D721Med (cell line): ENCODE data around the gene COA7.

ENCODE experiments used
- DNase-seq: peaks from one replicate; pipeline ENCODE4 v3.0.0; 2011; ENCODE audit warnings: low spot score; ENCODE audit not compliant: insufficient read length
- FAIRE-seq: peaks from 2 replicates; lab custom pipeline; 2011; peaks lifted over from hg19 to GRCh38; lab: Jason Lieb, UNC
- TF ChIP-seq, protein P1 (sequence below): IDR thresholded peaks from 2 replicates; pipeline ENCODE4 v1.5.1; 2012; ENCODE audit warnings: mild to moderate bottlenecking, control low read depth; ENCODE audit not compliant: insufficient read depth; ENCODE audit errors: missing control alignments

COA7 gene

GRCh38 chr1:52653207-52653849 lies 44.8 kb downstream of the COA7 start:
- FAIRE-seq = no peak
- DNase-seq = no peak
- TF ChIP-seq, protein P1, sequence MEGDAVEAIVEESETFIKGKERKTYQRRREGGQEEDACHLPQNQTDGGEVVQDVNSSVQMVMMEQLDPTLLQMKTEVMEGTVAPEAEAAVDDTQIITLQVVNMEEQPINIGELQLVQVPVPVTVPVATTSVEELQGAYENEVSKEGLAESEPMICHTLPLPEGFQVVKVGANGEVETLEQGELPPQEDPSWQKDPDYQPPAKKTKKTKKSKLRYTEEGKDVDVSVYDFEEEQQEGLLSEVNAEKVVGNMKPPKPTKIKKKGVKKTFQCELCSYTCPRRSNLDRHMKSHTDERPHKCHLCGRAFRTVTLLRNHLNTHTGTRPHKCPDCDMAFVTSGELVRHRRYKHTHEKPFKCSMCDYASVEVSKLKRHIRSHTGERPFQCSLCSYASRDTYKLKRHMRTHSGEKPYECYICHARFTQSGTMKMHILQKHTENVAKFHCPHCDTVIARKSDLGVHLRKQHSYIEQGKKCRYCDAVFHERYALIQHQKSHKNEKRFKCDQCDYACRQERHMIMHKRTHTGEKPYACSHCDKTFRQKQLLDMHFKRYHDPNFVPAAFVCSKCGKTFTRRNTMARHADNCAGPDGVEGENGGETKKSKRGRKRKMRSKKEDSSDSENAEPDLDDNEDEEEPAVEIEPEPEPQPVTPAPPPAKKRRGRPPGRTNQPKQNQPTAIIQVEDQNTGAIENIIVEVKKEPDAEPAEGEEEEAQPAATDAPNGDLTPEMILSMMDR = no peak

GRCh38 chr1:52651904-52652303 lies 46.2 kb downstream of the COA7 start:
- TF ChIP-seq, protein P1 = no peak
- DNase-seq (no peak), FAIRE-seq (no peak)

DNA sequence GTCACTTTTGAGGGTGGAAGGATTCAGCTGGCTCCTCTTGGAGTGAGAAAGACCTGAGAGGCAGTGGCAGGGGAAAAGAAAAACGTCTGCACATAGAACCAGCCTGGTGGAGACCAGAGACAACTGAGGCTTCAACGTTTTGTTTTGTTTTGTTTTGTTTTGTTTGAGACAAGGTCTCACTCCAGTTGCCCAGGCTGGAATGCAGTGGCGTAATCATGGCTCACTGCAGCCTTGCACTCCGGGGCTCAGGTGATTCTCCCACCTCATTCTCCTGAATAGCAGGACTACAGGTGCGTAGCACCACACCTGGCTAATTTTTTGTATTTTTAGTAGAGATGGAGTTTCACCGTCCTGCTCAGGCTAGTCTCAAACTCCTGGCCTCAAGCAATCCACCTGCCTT lies 52.9 kb downstream of the COA7 start:
- TF ChIP-seq, protein P1 = no peak

DNA sequence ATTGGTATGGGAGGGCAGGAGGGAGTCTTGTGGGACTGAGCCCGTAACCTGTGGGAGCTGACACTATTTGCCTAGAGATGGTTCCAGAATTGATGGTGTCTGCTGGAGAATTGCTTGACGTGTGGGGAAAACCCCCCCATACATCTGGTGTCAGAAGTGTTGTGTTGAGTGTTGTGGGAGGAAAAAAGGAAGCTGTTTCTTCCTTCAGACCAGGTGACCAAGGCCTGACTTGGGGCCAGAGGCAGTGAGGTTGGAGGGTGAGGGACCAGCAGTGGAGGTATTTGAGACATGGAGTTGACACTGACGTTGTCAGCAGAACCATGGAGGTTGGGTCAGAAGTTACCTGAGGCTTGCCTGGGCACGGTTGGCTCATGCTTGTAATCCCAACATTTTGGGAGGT lies 56.8 kb downstream of the COA7 start:
- FAIRE-seq = no peak

More for the DNA sequence above, 52.9 kb downstream of the COA7 start:
- FAIRE-seq (no peak), DNase-seq (no peak)

GRCh38 chr1:52640697-52641096 lies 57.5 kb downstream of the COA7 start:
- FAIRE-seq (no peak), DNase-seq (no peak)
- TF ChIP-seq, protein P1 = no peak

More for the DNA sequence above, 56.8 kb downstream of the COA7 start:
- no peak for DNase-seq
- TF ChIP-seq, protein P1 = no peak

DNA sequence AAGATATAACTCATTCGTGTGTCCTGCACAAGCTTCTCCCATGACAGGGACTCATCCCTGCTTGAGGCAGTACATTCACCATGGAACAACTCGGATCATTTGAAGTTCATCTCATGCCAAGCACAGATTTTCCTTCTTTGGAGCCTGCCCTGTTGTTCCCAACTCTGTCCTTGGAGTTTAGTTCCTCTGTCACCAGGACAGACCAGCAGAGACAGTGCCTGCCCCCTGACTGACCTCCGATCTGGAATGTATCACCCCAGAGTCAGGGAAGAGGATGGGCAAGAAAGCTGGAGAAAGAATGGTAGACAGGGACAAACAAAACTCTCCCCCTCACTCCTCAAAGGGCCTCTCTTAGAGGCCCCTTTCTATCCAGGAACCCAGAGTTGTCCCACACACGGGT lies 60.2 kb downstream of the COA7 start:
- TF ChIP-seq, protein P1 = no peak
- FAIRE-seq = no peak
- no peak for DNase-seq
